ENCODE data around the gene SLC15A1. TPM values are rescaled to one million over a fixed set of nuclear protein-coding genes. Genes with fewer than 3 reads are reported as not detected.

The SLC15A1 gene
- polyA plus RNA-seq, 1 donor from 2014 or later: not detected

GRCh38 chr13:98787173-98787572 is 34.7 kb upstream of the SLC15A1 start:
- no peaks in the 10 kb centered on the region for H3F3A ChIP-seq (ENCODE audit: insufficient read depth, low read length, poor library complexity, severe bottlenecking)
- H3K9ac ChIP-seq (ENCODE audit: low read length): no peak overlapping the region
- H3K9me3 ChIP-seq (ENCODE audit: low read length): no peaks in the 10 kb centered on the region
- no peaks in the 10 kb centered on the region for H3K79me2 ChIP-seq (replicated peaks; ENCODE audit: insufficient read depth, low read length)
- H3K36me3 ChIP-seq (ENCODE audit: insufficient read depth, low read length): no peaks in the 10 kb centered on the region
- no peak overlapping the region for H2AFZ ChIP-seq (ENCODE audit: low read depth, low read length)
- no peaks in the 10 kb centered on the region for H4K20me1 ChIP-seq (ENCODE audit: insufficient read depth)
- TF ChIP-seq RAD21 (conservative IDR thresholded peaks at IDR 0.05): no peak
- no peak for TF ChIP-seq CTCF (IDR thresholded peaks at IDR 0.05; ENCODE audit: poor library complexity, severe bottlenecking)
- TF ChIP-seq REST (IDR thresholded peaks at IDR 0.05; ENCODE audit: borderline replicate concordance): no peak
- TF ChIP-seq TAF1 (IDR thresholded peaks at IDR 0.05; ENCODE audit: low read depth): no peak
- no peak for TF ChIP-seq MXI1 (conservative IDR thresholded peaks at IDR 0.05; ENCODE audit: poor library complexity, severe bottlenecking)
- no peak for TF ChIP-seq EZH2 (IDR thresholded peaks at IDR 0.05; ENCODE audit: borderline replicate concordance, insufficient read depth, low read length, poor library complexity, severe bottlenecking)
- no peak for TF ChIP-seq POLR2AphosphoS5 (IDR thresholded peaks at IDR 0.05)
- no peak for TF ChIP-seq EP300 (conservative IDR thresholded peaks at IDR 0.05; ENCODE audit: poor library complexity, severe bottlenecking)
- no peak for TF ChIP-seq SMC3 (conservative IDR thresholded peaks at IDR 0.05; ENCODE audit: poor library complexity)
- H3K9me2 ChIP-seq (ENCODE audit: insufficient read depth, low read length): no peaks in the 10 kb centered on the region
- no peak overlapping the region for H3K4me2 ChIP-seq (ENCODE audit: low read length)
- no peak overlapping the region for H3K27ac ChIP-seq (ENCODE audit: low read length)
- H3K4me3 ChIP-seq (ENCODE audit: low read length): no peak overlapping the region
- H3K27me3 ChIP-seq (ENCODE audit: insufficient read depth, low read depth, low read length): no peaks in the 10 kb centered on the region

GRCh38 chr13:98786023-98786422 is 33.6 kb upstream of the SLC15A1 start:
- no peaks in the 10 kb centered on the region for H3K79me2 ChIP-seq (replicated peaks; ENCODE audit: insufficient read depth, low read length)
- H3K27me3 ChIP-seq (ENCODE audit: insufficient read depth, low read depth, low read length): no peaks in the 10 kb centered on the region
- H3F3A ChIP-seq (ENCODE audit: insufficient read depth, low read length, poor library complexity, severe bottlenecking): no peaks in the 10 kb centered on the region
- H3K9me2 ChIP-seq (ENCODE audit: insufficient read depth, low read length): no peaks in the 10 kb centered on the region
- no peak overlapping the region for H3K4me2 ChIP-seq (ENCODE audit: low read length)
- H2AFZ ChIP-seq (ENCODE audit: low read depth, low read length): no peak overlapping the region
- H4K20me1 ChIP-seq (ENCODE audit: insufficient read depth): no peaks in the 10 kb centered on the region
- H3K4me3 ChIP-seq (ENCODE audit: low read length): no peak overlapping the region
- H3K36me3 ChIP-seq (ENCODE audit: insufficient read depth, low read length): no peaks in the 10 kb centered on the region
- TF ChIP-seq REST (IDR thresholded peaks at IDR 0.05; ENCODE audit: borderline replicate concordance): no peak
- TF ChIP-seq RAD21 (conservative IDR thresholded peaks at IDR 0.05): no peak
- TF ChIP-seq SMC3 (conservative IDR thresholded peaks at IDR 0.05; ENCODE audit: poor library complexity): no peak
- TF ChIP-seq CTCF (IDR thresholded peaks at IDR 0.05; ENCODE audit: poor library complexity, severe bottlenecking): no peak
- TF ChIP-seq EZH2 (IDR thresholded peaks at IDR 0.05; ENCODE audit: borderline replicate concordance, insufficient read depth, low read length, poor library complexity, severe bottlenecking): no peak
- no peak for TF ChIP-seq EP300 (conservative IDR thresholded peaks at IDR 0.05; ENCODE audit: poor library complexity, severe bottlenecking)
- no peak for TF ChIP-seq POLR2AphosphoS5 (IDR thresholded peaks at IDR 0.05)
- no peak for TF ChIP-seq MXI1 (conservative IDR thresholded peaks at IDR 0.05; ENCODE audit: poor library complexity, severe bottlenecking)
- no peak for TF ChIP-seq TAF1 (IDR thresholded peaks at IDR 0.05; ENCODE audit: low read depth)
- no peak overlapping the region for H3K27ac ChIP-seq (ENCODE audit: low read length)
- H3K9me3 ChIP-seq (ENCODE audit: low read length): no peaks in the 10 kb centered on the region
- no peak overlapping the region for H3K9ac ChIP-seq (ENCODE audit: low read length)

Measured in neural cell (in vitro differentiated cells).